Adrenal gland (tissue), 12 donors: ENCODE measurements around the gene LRRC1. TPM values are rescaled to one million over a fixed set of nuclear protein-coding genes. Genes with fewer than 3 reads are reported as not detected.

Source experiments
- DNase-seq, 7 donors: peaks; one replicate each; pipeline ENCODE4 v3.0.0-alpha.2; 2019 to 2020
- H3K27ac ChIP-seq, 5 donors: fragments of 200-600 bp; sonication (generic) in 4 of 5; 1 replicate in 3 of 5; 2 replicates in 2 of 5; pipeline versions ENCODE4 v1.5.1 to v1.8.0; 2016 to 2020; ENCODE audit warnings: mild to moderate bottlenecking in 1 of 5
- H3K27me3 ChIP-seq: fragments of 200-600 bp; 2 replicates; pipeline ENCODE4 v1.8.0; 2021
- H3K36me3 ChIP-seq, 2 donors: fragments of 200-600 bp; replicated peaks in 1 of 2; 1 replicate in 1 of 2; 2 replicates in 1 of 2; pipeline versions ENCODE4 v1.5.1 to v1.8.0; 2018 to 2022
- H3K4me1 ChIP-seq, 2 donors: fragments of 200-600 bp; replicated peaks in 1 of 2; 1 replicate in 1 of 2; 2 replicates in 1 of 2; pipeline versions ENCODE4 v1.5.1 to v1.8.0; 2018 to 2021
- H3K4me3 ChIP-seq, 4 donors: fragments of 200-600 bp; sonication (generic) in 3 of 4; one replicate each; pipeline ENCODE4 v1.5.1; 2016 to 2018
- H3K9me3 ChIP-seq, 3 donors: fragments of 200-600 bp; sonication (generic) in 1 of 3; replicated peaks in 1 of 3; 1 replicate in 2 of 3; 2 replicates in 1 of 3; pipeline versions ENCODE4 v1.5.1 to v1.8.0; 2016 to 2021
- CTCF ChIP-seq, 6 experiments: fragments of 450-650 bp in 4 of 6; fragments of 200-600 bp in 2 of 6; sonication (generic) in 1 of 6; IDR thresholded peaks; 1 replicate in 5 of 6; 2 replicates in 1 of 6; pipeline versions ENCODE4 v1.5.1 to v1.8.0; 2016 to 2021; ENCODE audit warnings: antibody characterized with exemption in 6 of 6, mild to moderate bottlenecking in 2 of 6, moderate library complexity in 1 of 6
- POLR2A ChIP-seq, 2 donors: fragments of 450-650 bp; IDR thresholded peaks; one replicate each; pipeline ENCODE4 v1.6.1; 2017; ENCODE audit warnings: antibody characterized with exemption in 2 of 2, mild to moderate bottlenecking in 2 of 2, moderate library complexity in 1 of 2
- WGBS, 4 donors: extraction: QIAGEN DNeasy Blood & Tissue Kit in 2 of 4; methylation state at CpG; one replicate each; pipeline versions ENCODE4 v1.1.5 to v1.1.7; 2013 to 2017; 5-methylcytosine and 5-hydroxymethylcytosine counted together
- intact Hi-C, 2 donors: fragments of 100-400 bp; cut with DNase I; formaldehyde crosslinking; loops; one replicate each; pipeline versions ENCODE4 v1.14.1 to v1.15.0; 2022 to 2023
- polyA plus RNA-seq, 3 donors: library from polyadenylated mRNA; stranded (reverse); fragments of 200-250 nt in 2 of 3; fragments of 350-450 nt in 1 of 3; fragmentation: Illumina TruSeq in 1 of 3; extraction: RNeasy Lipid Tissue Mini Kit (QIAGEN cat#74804) in 1 of 3; gene quantifications; one replicate each; pipeline ENCODE4 v1.2.3, GENCODE V29; 2013 to 2014
- total RNA-seq, 9 donors: library from RNA; depleted of rRNA in 4 of 9; stranded (reverse); fragments of >200 nt in 4 of 9; fragments of 120-200 nt in 1 of 9; fragmentation: NEBNext Ultra II Directional in 1 of 9; extraction: Animal tissue kit (Norgen Biotek cat#: 25700) in 1 of 9; gene quantifications; one replicate each; pipeline versions ENCODE4 v1.1.0 to v1.2.4, GENCODE V29; 2013 to 2023
- donor health status: healthy with polysubstance abuse.
- donor health status: Bipolar disorder and iron deficiency.
- donor health status: DM: yes; HTN: yes; CAD: no.
- donor health status: DM: no; HTN: no; CAD: no.
- donor health status: DM: no; HTN: no; CAD: no.
- donor health status: DM: yes; HTN: yes; CAD: no.

LRRC1 gene
- total and polyA plus RNA-seq, 12 donors, result 2.1 to 7.8 (median 4.5) TPM

GRCh38 chr6:53910834-53911233, 116.0 kb downstream of the LRRC1 start:
- no peak overlapping the region for H3K4me3 ChIP-seq
- no peaks in the 10 kb centered on the region for H3K36me3 ChIP-seq
- WGBS, 4 donors, result 78 to 86% (median 82%) methylated on average over 4 of the region's 4 CpGs
- DNase-seq, result no peak
- no peaks in the 10 kb centered on the region for H3K9me3 ChIP-seq
- TF ChIP-seq CTCF (IDR thresholded peaks at IDR 0.05), result no peak
- TF ChIP-seq POLR2A (IDR thresholded peaks at IDR 0.05), result no peak
- H3K27ac ChIP-seq, result no peak overlapping the region
- no peaks in the 10 kb centered on the region for H3K4me1 ChIP-seq
- no peaks in the 10 kb centered on the region for H3K27me3 ChIP-seq
- intact Hi-C loops, result no loop called here

- no peak for DNase-seq
- intact Hi-C loops, result no loop called here
- no peaks in the 10 kb centered on the region for H3K9me3 ChIP-seq
- H3K27me3 ChIP-seq, result no peaks in the 10 kb centered on the region
- H3K4me1 ChIP-seq, result no peaks in the 10 kb centered on the region
- no peak overlapping the region for H3K4me3 ChIP-seq
- 94 to 100% (median 97%) methylated on average over 1 of the region's 1 CpG for WGBS, 4 donors
- no peak overlapping the region for H3K27ac ChIP-seq
- TF ChIP-seq CTCF (IDR thresholded peaks at IDR 0.05) (no peak), POLR2A (IDR thresholded peaks at IDR 0.05) (no peak)
- H3K36me3 ChIP-seq, result no peaks in the 10 kb centered on the region
These were observed 117.9 kb downstream of the LRRC1 start for GRCh38 chr6:53912661-53913060.

- Histone ChIP-seq H3K36me3 (no peaks in the 10 kb centered on the region), H3K27ac (no peak overlapping the region), H3K9me3 (no peaks in the 10 kb centered on the region), H3K4me1 (no peaks in the 10 kb centered on the region), H3K4me3 (no peak overlapping the region), H3K27me3 (no peaks in the 10 kb centered on the region)
- DNase-seq, result no peak
- 95 to 100% (median 97%) methylated on average over 1 of the region's 1 CpG for WGBS, 4 donors
- intact Hi-C loops, result no loop called here
- TF ChIP-seq CTCF (IDR thresholded peaks at IDR 0.05), result no peak
- no peak for TF ChIP-seq POLR2A (IDR thresholded peaks at IDR 0.05)
These were observed 118.5 kb downstream of the LRRC1 start for GRCh38 chr6:53913286-53913685.

DNA sequence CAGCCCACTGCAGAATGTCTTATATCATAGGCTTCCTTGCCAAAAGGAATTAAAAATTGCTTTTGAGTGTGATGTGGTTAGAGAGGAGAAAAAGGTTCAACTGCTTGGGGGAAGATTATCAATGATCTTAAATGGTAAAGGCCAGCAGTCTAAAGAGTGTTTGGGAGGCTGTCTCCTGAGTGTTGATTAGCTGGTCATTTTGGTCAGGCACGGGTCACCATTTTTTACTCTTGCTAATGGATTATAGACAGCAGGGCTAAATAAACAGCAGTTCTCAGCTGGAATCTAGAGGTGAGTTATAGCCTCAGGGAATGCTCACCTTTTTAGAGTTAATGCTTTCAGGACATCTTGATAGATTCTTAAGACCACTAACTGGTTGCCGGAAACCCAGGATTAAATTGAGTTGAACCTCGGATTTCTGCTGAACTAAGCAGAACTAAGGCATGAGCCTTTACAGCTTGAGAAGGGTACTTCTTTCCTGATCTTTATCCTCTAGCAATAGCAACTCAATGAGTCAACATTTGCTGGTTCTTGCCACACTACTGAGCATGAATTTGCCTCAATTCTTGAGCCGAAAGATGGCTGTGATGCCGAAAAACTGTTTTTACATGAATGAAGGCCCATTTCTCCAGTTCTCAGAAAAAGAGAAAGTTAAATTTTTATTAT, 120.4 kb downstream of the LRRC1 start:
- WGBS, 4 donors, result 91 to 97% (median 95%) methylated on average over 5 of the region's 5 CpGs
- intact Hi-C loops, result no loop called here
- H3K36me3 ChIP-seq, result no peaks in the 10 kb centered on the region

More for the DNA sequence above, 120.4 kb downstream of the LRRC1 start:
- no peaks in the 10 kb centered on the region for H3K27me3 ChIP-seq
- H3K9me3 ChIP-seq, result no peaks in the 10 kb centered on the region
- no peaks in the 10 kb centered on the region for H3K4me1 ChIP-seq
- no peak for DNase-seq
- TF ChIP-seq POLR2A (IDR thresholded peaks at IDR 0.05), result no peak
- no peak for TF ChIP-seq CTCF (IDR thresholded peaks at IDR 0.05)
- no peak overlapping the region for H3K4me3 ChIP-seq
- no peak overlapping the region for H3K27ac ChIP-seq
